Peyer's patch (tissue), 4 donors: ENCODE measurements around the gene RFTN1.

Source experiments
- POLR2A ChIP-seq, 2 donors: fragments of 450-650 bp; IDR thresholded peaks; one replicate each; pipeline ENCODE4 v1.5.1; 2017; ENCODE audit warnings: antibody characterized with exemption in 2 of 2, mild to moderate bottlenecking in 2 of 2, moderate library complexity in 2 of 2
- TF ChIP-seq, protein P1 (sequence below), 6 experiments: fragments of 450-650 bp in 4 of 6; fragments of 200-600 bp in 2 of 6; sonication (generic) in 1 of 6; IDR thresholded peaks; one replicate each; pipeline ENCODE4 v1.5.1; 2017 to 2019; ENCODE audit warnings: antibody characterized with exemption in 6 of 6, mild to moderate bottlenecking in 3 of 6, moderate library complexity in 1 of 6

- TF ChIP-seq, protein P1, sequence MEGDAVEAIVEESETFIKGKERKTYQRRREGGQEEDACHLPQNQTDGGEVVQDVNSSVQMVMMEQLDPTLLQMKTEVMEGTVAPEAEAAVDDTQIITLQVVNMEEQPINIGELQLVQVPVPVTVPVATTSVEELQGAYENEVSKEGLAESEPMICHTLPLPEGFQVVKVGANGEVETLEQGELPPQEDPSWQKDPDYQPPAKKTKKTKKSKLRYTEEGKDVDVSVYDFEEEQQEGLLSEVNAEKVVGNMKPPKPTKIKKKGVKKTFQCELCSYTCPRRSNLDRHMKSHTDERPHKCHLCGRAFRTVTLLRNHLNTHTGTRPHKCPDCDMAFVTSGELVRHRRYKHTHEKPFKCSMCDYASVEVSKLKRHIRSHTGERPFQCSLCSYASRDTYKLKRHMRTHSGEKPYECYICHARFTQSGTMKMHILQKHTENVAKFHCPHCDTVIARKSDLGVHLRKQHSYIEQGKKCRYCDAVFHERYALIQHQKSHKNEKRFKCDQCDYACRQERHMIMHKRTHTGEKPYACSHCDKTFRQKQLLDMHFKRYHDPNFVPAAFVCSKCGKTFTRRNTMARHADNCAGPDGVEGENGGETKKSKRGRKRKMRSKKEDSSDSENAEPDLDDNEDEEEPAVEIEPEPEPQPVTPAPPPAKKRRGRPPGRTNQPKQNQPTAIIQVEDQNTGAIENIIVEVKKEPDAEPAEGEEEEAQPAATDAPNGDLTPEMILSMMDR (IDR thresholded peaks at IDR 0.05), result no peak
- TF ChIP-seq POLR2A (IDR thresholded peaks at IDR 0.05), result no peak
Measured at GRCh38 chr3:16409032-16409431, 104.5 kb downstream of the RFTN1 start.
